ENCODE results near the gene ZNF8.

GRCh38 chr19:58268344-58268743 is 10.4 kb upstream of the ZNF8 start:
- TF ChIP-seq CTCF (IDR thresholded peaks at IDR 0.05) (no peak), EZH2 (IDR thresholded peaks at IDR 0.05; ENCODE audit: borderline replicate concordance, insufficient read depth, low read depth, low read length, poor library complexity, severe bottlenecking) (no peak)
